Urothelium cell line (cell line): ENCODE results near the gene SPOCD1.
A peak's percentile ranks its signal among the peaks of the same experiment; 100 is the strongest.
"Not testable (repeated sequence)": the region's sequence is repeated elsewhere in the genome, so short reads cannot be mapped to it uniquely, and the experiment has no call there.

Experiments
- DNase-seq: peaks from one replicate; pipeline ENCODE4 v3.0.0; 2011; ENCODE audit warnings: low spot score, mixed read lengths
- FAIRE-seq: peaks from 2 replicates; lab custom pipeline; 2011; peaks lifted over from hg19 to GRCh38; lab: Jason Lieb, UNC

Gene SPOCD1

GRCh38 chr1:31830065-31830464 is 14.2 kb upstream of the SPOCD1 start:
- FAIRE-seq = no peak
- DNase-seq = no peak

- DNase-seq = no peak
- FAIRE-seq = no peak
These were observed 13.3 kb upstream of the SPOCD1 start for GRCh38 chr1:31828926-31829690.

- DNase-seq (no peak), FAIRE-seq (no peak)
These were observed 12.5 kb upstream of the SPOCD1 start for GRCh38 chr1:31828341-31828740.

GRCh38 chr1:31823780-31824179 is 8.0 kb upstream of the SPOCD1 start:
- DNase-seq = no peak
- FAIRE-seq = no peak

- DNase-seq = no peak
- FAIRE-seq = no peak
These were observed 6.9 kb upstream of the SPOCD1 start for GRCh38 chr1:31822766-31823165.

- DNase-seq, FAIRE-seq: not testable (repeated sequence)
These were observed 4.4 kb upstream of the SPOCD1 start for GRCh38 chr1:31820196-31820595.

- DNase-seq = no peak
- FAIRE-seq = no peak
These were observed 2.4 kb upstream of the SPOCD1 start for GRCh38 chr1:31818206-31818605.

GRCh38 chr1:31816947-31817346 is 1.1 kb upstream of the SPOCD1 start:
- DNase-seq, FAIRE-seq: not testable (repeated sequence)

GRCh38 chr1:31816501-31816900 is 679 bp upstream of the SPOCD1 start:
- DNase-seq, FAIRE-seq: not testable (repeated sequence)

GRCh38 chr1:31815307-31815645 is 546 bp downstream of the SPOCD1 start:
- no peak for FAIRE-seq
- no peak for DNase-seq

GRCh38 chr1:31814631-31815306 is 1.1 kb downstream of the SPOCD1 start:
- DNase-seq (no peak), FAIRE-seq (no peak)

- FAIRE-seq (no peak), DNase-seq (no peak)
These were observed 1.7 kb downstream of the SPOCD1 start for GRCh38 chr1:31814041-31814511.

- DNase-seq (no peak), FAIRE-seq (no peak)
These were observed 3.5 kb downstream of the SPOCD1 start for GRCh38 chr1:31812158-31812829.

- DNase-seq (peak; percentile 68), FAIRE-seq (peak; percentile 55)
These were observed 4.2 kb downstream of the SPOCD1 start for GRCh38 chr1:31811605-31812004.

- no peak for FAIRE-seq
- DNase-seq = no peak
These were observed 6.1 kb downstream of the SPOCD1 start for GRCh38 chr1:31809698-31810097.

- DNase-seq (no peak), FAIRE-seq (no peak)
These were observed 8.4 kb downstream of the SPOCD1 start for GRCh38 chr1:31807273-31808048.

- DNase-seq (no peak), FAIRE-seq (no peak)
These were observed 10.5 kb downstream of the SPOCD1 start for GRCh38 chr1:31805318-31805717.

- DNase-seq (no peak), FAIRE-seq (no peak)
These were observed 11.7 kb downstream of the SPOCD1 start for GRCh38 chr1:31804098-31804497.

- no peak for DNase-seq
- FAIRE-seq = no peak
These were observed 12.2 kb downstream of the SPOCD1 start for GRCh38 chr1:31803610-31804009.

GRCh38 chr1:31802190-31803150 is 13.4 kb downstream of the SPOCD1 start:
- DNase-seq (no peak), FAIRE-seq (no peak)
